GM08714 (cell line): ENCODE measurements around the gene MYBPC2.

ENCODE experiments used
- H3K4me3 ChIP-seq: fragments of 200-500 bp; sonication (Bioruptor generic); 2 replicates; pipeline ENCODE4 v1.5.1; 2014; ENCODE audit warnings: mild to moderate bottlenecking, low read length, inconsistent platforms
- ZNF274 ChIP-seq: IDR thresholded peaks from 2 replicates; pipeline ENCODE4 v1.6.1; 2012; ENCODE audit warnings: mild to moderate bottlenecking, low read depth, low read length

Gene MYBPC2

GRCh38 chr19:50399368-50399745 lies 33.3 kb upstream of the MYBPC2 start:
- no peak for TF ChIP-seq ZNF274
- no peak overlapping the region for H3K4me3 ChIP-seq

- TF ChIP-seq ZNF274: no peak
These were observed 30.9 kb upstream of the MYBPC2 start for GRCh38 chr19:50401605-50402450.

GRCh38 chr19:50402544-50403301 lies 30.0 kb upstream of the MYBPC2 start:
- H3K4me3 ChIP-seq: no peak overlapping the region
- no peak for TF ChIP-seq ZNF274

More at GRCh38 chr19:50401605-50402450, 30.9 kb upstream of the MYBPC2 start:
- no peak overlapping the region for H3K4me3 ChIP-seq

- TF ChIP-seq ZNF274: no peak
- H3K4me3 ChIP-seq: no peak overlapping the region
These were observed 26.4 kb upstream of the MYBPC2 start for GRCh38 chr19:50406156-50406820.

- no peak overlapping the region for H3K4me3 ChIP-seq
These were observed 25.9 kb upstream of the MYBPC2 start for GRCh38 chr19:50406829-50407228.

GRCh38 chr19:50409347-50409746 lies 23.3 kb upstream of the MYBPC2 start:
- H3K4me3 ChIP-seq: no peak overlapping the region
- TF ChIP-seq ZNF274: no peak

More at GRCh38 chr19:50406829-50407228, 25.9 kb upstream of the MYBPC2 start:
- no peak for TF ChIP-seq ZNF274

GRCh38 chr19:50410109-50410508 lies 22.6 kb upstream of the MYBPC2 start:
- no peak for TF ChIP-seq ZNF274
- no peak overlapping the region for H3K4me3 ChIP-seq

- H3K4me3 ChIP-seq: no peak overlapping the region
- no peak for TF ChIP-seq ZNF274
These were observed 20.3 kb upstream of the MYBPC2 start for GRCh38 chr19:50412419-50412818.

GRCh38 chr19:50413096-50413495 lies 19.6 kb upstream of the MYBPC2 start:
- H3K4me3 ChIP-seq: no peak overlapping the region
- TF ChIP-seq ZNF274: no peak

- TF ChIP-seq ZNF274: no peak
- no peak overlapping the region for H3K4me3 ChIP-seq
These were observed 19.2 kb upstream of the MYBPC2 start for GRCh38 chr19:50413531-50413930.

GRCh38 chr19:50414864-50415660 lies 17.6 kb upstream of the MYBPC2 start:
- TF ChIP-seq ZNF274: no peak
- H3K4me3 ChIP-seq: no peak overlapping the region; the same call in 1 of the 2 replicates

- TF ChIP-seq ZNF274: no peak
- no peak overlapping the region for H3K4me3 ChIP-seq
These were observed 17.0 kb upstream of the MYBPC2 start for GRCh38 chr19:50415661-50416033.

- H3K4me3 ChIP-seq: no peak overlapping the region
- TF ChIP-seq ZNF274: no peak
These were observed 16.4 kb upstream of the MYBPC2 start for GRCh38 chr19:50416034-50416977.
